Hepatocyte (in vitro differentiated cells): ENCODE data around the gene RASAL2. TPM values are rescaled to one million over a fixed set of nuclear protein-coding genes. Genes with fewer than 3 reads are reported as not detected.
A peak's percentile ranks its signal among the peaks of the same experiment; 100 is the strongest.

ENCODE experiments used
- DNase-seq: peaks from one replicate; pipeline ENCODE4 v3.0.0-alpha.2; 2016; ENCODE audit warnings: low spot score
- H2AFZ ChIP-seq: fragments of 200-600 bp; sonication (generic); 2 replicates; pipeline ENCODE4 v1.6.0; 2016; ENCODE audit warnings: antibody characterized with exemption, mild to moderate bottlenecking
- H3K27ac ChIP-seq: fragments of 200-600 bp; sonication (generic); 2 replicates; pipeline ENCODE4 v1.5.1; 2016; ENCODE audit warnings: mild to moderate bottlenecking
- H3K27me3 ChIP-seq: fragments of 200-600 bp; sonication (generic); 2 replicates; pipeline ENCODE4 v1.6.1; 2016
- H3K36me3 ChIP-seq: fragments of 200-600 bp; sonication (generic); replicated peaks from 2 replicates; pipeline ENCODE4 v1.5.1; 2016; ENCODE audit warnings: low read depth; ENCODE audit not compliant: insufficient read depth
- H3K4me1 ChIP-seq: fragments of 200-600 bp; sonication (generic); 2 replicates; pipeline ENCODE4 v1.5.1; 2016; ENCODE audit warnings: mild to moderate bottlenecking, moderate library complexity; ENCODE audit not compliant: insufficient read depth
- H3K4me2 ChIP-seq: fragments of 200-600 bp; sonication (generic); 2 replicates; pipeline ENCODE4 v1.6.0; 2016
- H3K4me3 ChIP-seq: fragments of 200-600 bp; sonication (generic); 2 replicates; pipeline ENCODE4 v1.5.1; 2016; ENCODE audit warnings: mild to moderate bottlenecking
- H3K79me2 ChIP-seq: fragments of 200-600 bp; sonication (generic); 2 replicates; pipeline ENCODE4 v1.6.0; 2017; ENCODE audit warnings: mild to moderate bottlenecking
- H3K9me2 ChIP-seq: fragments of 200-600 bp; sonication (generic); replicated peaks from 2 replicates; pipeline ENCODE4 v1.6.0; 2017; ENCODE audit warnings: mild to moderate bottlenecking; ENCODE audit not compliant: insufficient read depth
- H3K9me3 ChIP-seq: fragments of 200-600 bp; sonication (generic); 2 replicates; pipeline ENCODE4 v1.5.1; 2016; ENCODE audit warnings: low read depth, mild to moderate bottlenecking
- H4K20me1 ChIP-seq: fragments of 200-600 bp; sonication (generic); 2 replicates; pipeline ENCODE4 v1.6.0; 2016; ENCODE audit warnings: mild to moderate bottlenecking; ENCODE audit not compliant: insufficient read depth, poor library complexity, severe bottlenecking
- EZH2 ChIP-seq: fragments of 200-600 bp; sonication (generic); IDR thresholded peaks from 2 replicates; pipeline ENCODE4 v1.6.1; 2016; ENCODE audit warnings: antibody characterized with exemption, mild to moderate bottlenecking, borderline replicate concordance
- EZH2phosphoT487 ChIP-seq: fragments of 200-600 bp; sonication (generic); IDR thresholded peaks from one replicate; pipeline ENCODE4 v1.6.1; 2018; ENCODE audit warnings: antibody characterized with exemption, mild to moderate bottlenecking, low read depth, moderate library complexity; ENCODE audit not compliant: unreplicated experiment, severe bottlenecking
- WGBS: methylation state at CpG from one replicate; pipeline ENCODE4 v1.1.6; 2016; ENCODE audit warnings: low lambda C conversion rate; ENCODE audit errors: missing lambda C conversion rate; 5-methylcytosine and 5-hydroxymethylcytosine counted together
- polyA plus RNA-seq: library from polyadenylated mRNA; unstranded; fragments of >200 nt; fragmentation: Nextera tagmentation; extraction: Ambion mirVana; gene quantifications from 2 replicates; pipeline ENCODE4 v1.2.1, GENCODE V29; 2016
- total RNA-seq: library from RNA; depleted of rRNA; stranded (reverse); fragments of >200 nt; gene quantifications from 2 replicates; pipeline ENCODE4 v1.2.3, GENCODE V29; 2014
- TF ChIP-seq, protein P1 (sequence below): fragments of 200-600 bp; sonication (generic); IDR thresholded peaks from 2 replicates; pipeline ENCODE4 v1.5.1; 2016; ENCODE audit warnings: antibody characterized with exemption, mild to moderate bottlenecking; ENCODE audit not compliant: poor library complexity

Gene RASAL2
- total and polyA plus RNA-seq, 2 experiments from 2014 or later: 8.7 to 24.0 TPM

GRCh38 chr1:178504286-178504685 lies 410.4 kb downstream of the RASAL2 start:
- Histone ChIP-seq H2AFZ (no peak overlapping the region), H3K9me2 (no peaks in the 10 kb centered on the region), H3K4me3 (no peak overlapping the region), H3K4me1 (no peaks in the 10 kb centered on the region), H3K36me3 (no peaks in the 10 kb centered on the region), H3K27me3 (no peaks in the 10 kb centered on the region), H3K79me2 (no peaks in the 10 kb centered on the region), H3K27ac (no peak overlapping the region), H3K4me2 (no peak overlapping the region), H3K9me3 (no peaks in the 10 kb centered on the region), H4K20me1 (no peaks in the 10 kb centered on the region)
- no peak for TF ChIP-seq EZH2
- no peak for TF ChIP-seq EZH2phosphoT487
- TF ChIP-seq, protein P1, sequence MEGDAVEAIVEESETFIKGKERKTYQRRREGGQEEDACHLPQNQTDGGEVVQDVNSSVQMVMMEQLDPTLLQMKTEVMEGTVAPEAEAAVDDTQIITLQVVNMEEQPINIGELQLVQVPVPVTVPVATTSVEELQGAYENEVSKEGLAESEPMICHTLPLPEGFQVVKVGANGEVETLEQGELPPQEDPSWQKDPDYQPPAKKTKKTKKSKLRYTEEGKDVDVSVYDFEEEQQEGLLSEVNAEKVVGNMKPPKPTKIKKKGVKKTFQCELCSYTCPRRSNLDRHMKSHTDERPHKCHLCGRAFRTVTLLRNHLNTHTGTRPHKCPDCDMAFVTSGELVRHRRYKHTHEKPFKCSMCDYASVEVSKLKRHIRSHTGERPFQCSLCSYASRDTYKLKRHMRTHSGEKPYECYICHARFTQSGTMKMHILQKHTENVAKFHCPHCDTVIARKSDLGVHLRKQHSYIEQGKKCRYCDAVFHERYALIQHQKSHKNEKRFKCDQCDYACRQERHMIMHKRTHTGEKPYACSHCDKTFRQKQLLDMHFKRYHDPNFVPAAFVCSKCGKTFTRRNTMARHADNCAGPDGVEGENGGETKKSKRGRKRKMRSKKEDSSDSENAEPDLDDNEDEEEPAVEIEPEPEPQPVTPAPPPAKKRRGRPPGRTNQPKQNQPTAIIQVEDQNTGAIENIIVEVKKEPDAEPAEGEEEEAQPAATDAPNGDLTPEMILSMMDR: no peak
- DNase-seq: no peak
- 90% methylated on average over 4 of the region's 4 CpGs for WGBS

- Histone ChIP-seq H2AFZ (no peak overlapping the region), H3K9me2 (no peaks in the 10 kb centered on the region), H3K9me3 (no peaks in the 10 kb centered on the region), H4K20me1 (no peaks in the 10 kb centered on the region), H3K27me3 (no peaks in the 10 kb centered on the region), H3K4me1 (no peaks in the 10 kb centered on the region), H3K4me3 (no peak overlapping the region), H3K79me2 (no peaks in the 10 kb centered on the region), H3K27ac (no peak overlapping the region), H3K4me2 (no peak overlapping the region), H3K36me3 (no peaks in the 10 kb centered on the region)
- no peak for DNase-seq
- 96% methylated on average over 6 of the region's 6 CpGs for WGBS
- TF ChIP-seq, protein P1: no peak
- no peak for TF ChIP-seq EZH2phosphoT487
- TF ChIP-seq EZH2: no peak
These were observed 412.3 kb downstream of the RASAL2 start for GRCh38 chr1:178506177-178506576.

- Histone ChIP-seq H3K79me2 (no peaks in the 10 kb centered on the region), H2AFZ (no peak overlapping the region), H3K9me2 (no peaks in the 10 kb centered on the region), H3K36me3 (no peaks in the 10 kb centered on the region), H3K27me3 (no peaks in the 10 kb centered on the region), H4K20me1 (no peaks in the 10 kb centered on the region), H3K9me3 (no peaks in the 10 kb centered on the region), H3K4me3 (no peak overlapping the region), H3K4me1 (no peaks in the 10 kb centered on the region), H3K4me2 (no peak overlapping the region), H3K27ac (no peak overlapping the region)
- 67% methylated on average over 6 of the region's 6 CpGs for WGBS
- TF ChIP-seq, protein P1: no peak
- TF ChIP-seq EZH2 (no peak), EZH2phosphoT487 (no peak)
- peak; percentile 81 for DNase-seq
These were observed 412.8 kb downstream of the RASAL2 start for GRCh38 chr1:178506669-178507068.

- no peaks in the 10 kb centered on the region for H3K27me3 ChIP-seq
- no peak overlapping the region for H3K4me3 ChIP-seq
- 89% methylated on average over 5 of the region's 5 CpGs for WGBS
These were observed 415.6 kb downstream of the RASAL2 start for GRCh38 chr1:178509414-178510007.

More at GRCh38 chr1:178509414-178510007, 415.6 kb downstream of the RASAL2 start:
- no peaks in the 10 kb centered on the region for H3K4me1 ChIP-seq
- H3K27ac ChIP-seq: no peak overlapping the region
- H4K20me1 ChIP-seq: no peaks in the 10 kb centered on the region
- no peak overlapping the region for H3K4me2 ChIP-seq
- no peaks in the 10 kb centered on the region for H3K9me3 ChIP-seq
- no peaks in the 10 kb centered on the region for H3K36me3 ChIP-seq
- TF ChIP-seq EZH2phosphoT487 (no peak), EZH2 (no peak)
- TF ChIP-seq, protein P1: no peak
- H3K79me2 ChIP-seq: no peaks in the 10 kb centered on the region
- H2AFZ ChIP-seq: no peak overlapping the region
- DNase-seq: no peak
- H3K9me2 ChIP-seq: no peaks in the 10 kb centered on the region
